GM10248 (cell line): Measurements from ENCODE around the gene MGST2.

Source experiments
- CTCF ChIA-PET: fragments of 300-600 bp; sonication (Branson Sonifier 250); formaldehyde crosslinking; extraction: SDS; loops from one replicate; lab custom pipeline; 2021; ENCODE audit warnings: antibody characterized with exemption; lab: Yijun Ruan, JAX
- POLR2A ChIA-PET: fragments of 350-650 bp; sonication (Branson Sonifier 250); formaldehyde crosslinking; extraction: SDS; loops from one replicate; lab custom pipeline; 2020; ENCODE audit warnings: antibody characterized with exemption; lab: Yijun Ruan, JAX
- DNase-seq: peaks from one replicate; pipeline ENCODE4 v3.0.0; 2012; ENCODE audit errors: extremely low spot score
- CTCF ChIP-seq: IDR thresholded peaks from 2 replicates; pipeline ENCODE4 v1.5.1; 2012; ENCODE audit warnings: mild to moderate bottlenecking, low read depth; ENCODE audit errors: extremely low read depth, missing control alignments, control extremely low read depth

The MGST2 gene

GRCh38 chr4:139719381-139720101 is 53.9 kb downstream of the MGST2 start:
- no peak for TF ChIP-seq CTCF
- CTCF ChIA-PET: interaction anchor here (1.2 kb wide), 1 partner anchor 10 kb away, joined by 4 read pairs; no protein-coding TSS in a partner anchor
- DNase-seq: no peak
- POLR2A ChIA-PET: no interaction called here

- TF ChIP-seq CTCF: no peak
- ChIA-PET POLR2A (no interaction called here), CTCF (no interaction called here)
- no peak for DNase-seq
These were observed 55.2 kb downstream of the MGST2 start for GRCh38 chr4:139720806-139721205.

DNA sequence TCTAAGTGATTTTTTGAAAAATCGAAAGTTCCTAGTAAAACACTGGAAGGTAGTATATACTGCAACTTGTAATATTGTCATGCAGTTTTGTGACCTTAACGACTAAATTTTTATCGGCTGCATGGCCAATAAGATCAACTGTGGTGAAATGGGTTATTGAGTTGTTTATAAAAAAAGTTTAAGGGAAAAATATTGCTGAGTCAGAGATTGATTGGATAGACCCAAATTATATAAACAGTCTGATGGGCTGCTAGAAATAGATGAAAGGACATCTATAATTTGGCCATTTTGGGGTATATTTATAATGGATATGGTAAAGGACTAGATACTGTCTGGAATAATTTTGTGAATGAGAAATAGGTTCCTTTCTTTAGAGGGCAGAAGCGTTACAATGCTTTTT is 56.2 kb downstream of the MGST2 start:
- CTCF ChIA-PET: no interaction called here
- no peak for TF ChIP-seq CTCF
- DNase-seq: no peak
- POLR2A ChIA-PET: no interaction called here

DNA sequence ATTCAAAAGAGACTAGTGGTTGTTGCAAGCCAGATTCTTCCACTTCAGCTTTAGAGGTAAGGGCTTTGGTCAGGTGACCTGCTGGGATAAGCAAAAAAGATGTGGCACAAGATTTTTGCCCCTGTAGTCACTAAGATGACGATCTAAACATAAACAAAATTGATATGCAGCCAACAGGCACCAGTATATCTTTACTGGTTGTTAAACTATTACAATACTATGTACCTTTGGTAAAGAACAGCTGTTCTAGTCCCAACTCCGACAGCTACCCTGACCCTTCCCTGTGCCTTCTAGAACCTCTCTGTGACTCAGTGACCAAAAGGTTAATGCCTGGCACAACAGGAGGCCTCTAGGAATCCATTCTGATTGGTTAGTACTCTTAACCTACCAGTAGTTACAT is 59.6 kb downstream of the MGST2 start:
- TF ChIP-seq CTCF: no peak
- no peak for DNase-seq
- ChIA-PET CTCF (no interaction called here), POLR2A (no interaction called here)

DNA sequence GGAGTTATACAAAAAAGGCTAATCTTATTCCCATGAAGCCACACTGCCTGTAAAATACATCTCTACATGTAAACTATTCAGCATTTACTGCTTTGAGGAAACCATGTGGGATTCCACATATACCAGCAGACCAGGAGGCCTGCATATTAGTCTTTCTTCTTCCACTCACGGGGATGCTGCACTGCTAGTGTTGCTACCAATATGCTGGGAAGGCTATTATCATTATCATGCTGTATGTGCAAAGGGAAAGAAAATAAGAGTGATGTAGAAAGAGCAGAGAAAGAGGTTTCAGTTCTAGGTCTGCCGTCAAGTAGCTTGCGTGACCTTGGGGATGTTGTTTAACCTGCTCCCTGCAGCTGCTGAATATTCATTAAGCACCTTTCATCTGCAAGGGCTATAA is 61.0 kb downstream of the MGST2 start:
- ChIA-PET POLR2A (no interaction called here), CTCF (interaction anchor here (1.2 kb wide), 1 partner anchor 70 kb away, joined by 3 read pairs; no protein-coding TSS in a partner anchor)
- DNase-seq: no peak
- TF ChIP-seq CTCF: no peak

DNA sequence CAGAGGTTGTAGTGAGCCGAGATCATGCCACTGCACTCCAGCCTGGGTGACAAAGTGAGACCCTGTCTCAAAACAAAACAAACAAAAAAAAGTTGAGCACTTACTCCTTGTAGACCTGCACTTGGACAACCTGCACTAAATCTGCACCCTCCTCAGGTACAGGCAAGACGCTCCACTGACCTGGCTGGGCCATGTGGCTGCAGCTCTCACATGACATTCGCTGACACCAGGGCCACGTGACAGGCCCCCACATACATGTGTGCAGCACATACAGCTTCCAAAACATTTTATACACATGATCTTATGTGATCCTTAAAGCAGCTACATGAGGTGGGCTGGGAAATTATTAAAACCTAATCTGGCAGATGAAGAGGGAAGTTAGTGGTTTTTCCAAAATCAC is 62.5 kb downstream of the MGST2 start:
- CTCF ChIA-PET: no interaction called here
- POLR2A ChIA-PET: no interaction called here
- no peak for DNase-seq
- no peak for TF ChIP-seq CTCF
